CD4-positive, alpha-beta T cell treated with Interleukin-15 for 4 hours (primary cell): ENCODE measurements around the gene METTL5.

Experiments used
- DNase-seq: peaks from one replicate; pipeline ENCODE4 v3.0.0-alpha.2; 2020; ENCODE audit warnings: low spot score

The METTL5 gene

GRCh38 chr2:169781249-169782013 is 43.3 kb downstream of the METTL5 start:
- no peak for DNase-seq

- no peak for DNase-seq
These were observed 46.3 kb downstream of the METTL5 start for GRCh38 chr2:169778446-169778845.

- DNase-seq: no peak
These were observed 48.4 kb downstream of the METTL5 start for GRCh38 chr2:169776252-169776761.

GRCh38 chr2:169775765-169776164 is 48.9 kb downstream of the METTL5 start:
- no peak for DNase-seq

GRCh38 chr2:169775354-169775753 is 49.4 kb downstream of the METTL5 start:
- no peak for DNase-seq

GRCh38 chr2:169772651-169773050 is 52.1 kb downstream of the METTL5 start:
- no peak for DNase-seq

GRCh38 chr2:169771612-169772011 is 53.1 kb downstream of the METTL5 start:
- DNase-seq: no peak

GRCh38 chr2:169771021-169771420 is 53.7 kb downstream of the METTL5 start:
- DNase-seq: no peak

GRCh38 chr2:169768262-169768995 is 56.3 kb downstream of the METTL5 start:
- peak; percentile 39 for DNase-seq

- DNase-seq: peak; percentile 74
These were observed 57.3 kb downstream of the METTL5 start for GRCh38 chr2:169767243-169767888.

GRCh38 chr2:169765523-169765922 is 59.2 kb downstream of the METTL5 start:
- no peak for DNase-seq

GRCh38 chr2:169761970-169762292 is 62.8 kb downstream of the METTL5 start:
- no peak for DNase-seq
